ENCODE results near the gene MBNL3.

MBNL3 gene, protein sequence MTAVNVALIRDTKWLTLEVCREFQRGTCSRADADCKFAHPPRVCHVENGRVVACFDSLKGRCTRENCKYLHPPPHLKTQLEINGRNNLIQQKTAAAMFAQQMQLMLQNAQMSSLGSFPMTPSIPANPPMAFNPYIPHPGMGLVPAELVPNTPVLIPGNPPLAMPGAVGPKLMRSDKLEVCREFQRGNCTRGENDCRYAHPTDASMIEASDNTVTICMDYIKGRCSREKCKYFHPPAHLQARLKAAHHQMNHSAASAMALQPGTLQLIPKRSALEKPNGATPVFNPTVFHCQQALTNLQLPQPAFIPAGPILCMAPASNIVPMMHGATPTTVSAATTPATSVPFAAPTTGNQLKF

DNA sequence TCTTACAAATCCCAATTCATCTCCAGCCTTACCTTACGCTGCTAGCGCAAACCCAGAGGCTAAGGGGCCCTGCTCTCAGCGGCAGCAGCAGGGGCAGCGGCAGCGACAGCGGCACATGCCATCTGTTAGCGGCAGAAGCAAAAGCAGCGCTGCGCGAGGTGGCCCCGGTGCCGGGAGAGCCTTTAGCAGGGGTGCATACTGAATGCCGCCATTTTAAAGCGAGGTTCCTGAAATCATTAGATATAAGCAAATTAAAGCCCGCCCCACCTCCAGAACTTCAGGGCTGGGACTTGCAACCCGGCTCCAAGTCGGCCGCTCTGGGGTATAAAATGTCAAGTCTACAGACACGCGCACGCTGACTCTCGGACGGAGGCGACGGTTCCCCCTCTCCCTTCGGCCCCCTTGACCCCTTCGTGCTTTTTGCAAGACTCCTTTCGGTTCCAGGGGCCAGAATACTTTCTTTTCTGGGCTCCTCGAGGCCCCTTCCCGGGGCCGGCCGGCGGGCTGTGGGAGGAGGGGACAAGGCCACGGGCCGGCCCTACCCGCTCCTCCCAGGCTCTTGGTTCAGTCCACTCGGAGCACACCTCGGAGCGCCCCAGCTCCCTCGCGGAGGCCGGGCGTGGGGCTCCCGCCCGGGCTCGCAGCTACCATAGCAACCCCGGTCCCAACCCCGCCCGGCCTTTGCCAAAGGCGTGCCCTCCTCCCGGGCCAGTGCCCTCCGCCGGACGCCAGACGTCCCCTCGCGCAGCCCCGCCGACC lies at the start of gene MBNL3:
Gene MBNL3, minus strand, starts transcription at position 220 of the 759 bp plus-strand sequence. CDS start 49,427 bp downstream, outside the sequence.
- peak; percentile 59 to 73 (median 62) for DNase-seq

DNA sequence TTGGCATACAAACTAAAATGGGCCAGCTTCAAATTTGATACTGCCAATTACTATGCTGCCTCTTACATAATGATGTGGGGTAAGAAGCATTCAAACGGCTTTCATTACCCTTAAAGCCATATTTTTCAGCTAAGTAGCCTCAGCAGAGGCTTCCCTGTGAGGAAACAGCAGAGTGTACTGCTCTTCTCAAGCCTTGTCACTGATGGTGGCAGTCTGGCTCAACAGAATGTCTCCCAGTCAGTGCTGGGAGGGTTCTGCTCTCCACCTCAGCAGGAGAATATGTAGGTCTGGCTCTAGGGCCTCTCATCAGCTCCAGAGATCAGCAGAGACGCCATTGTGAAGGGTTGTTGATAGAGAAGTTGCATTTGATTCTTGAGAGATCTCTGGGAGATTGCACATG lies 44.6 kb upstream of the MBNL3 start:
- no peak for DNase-seq

DNA sequence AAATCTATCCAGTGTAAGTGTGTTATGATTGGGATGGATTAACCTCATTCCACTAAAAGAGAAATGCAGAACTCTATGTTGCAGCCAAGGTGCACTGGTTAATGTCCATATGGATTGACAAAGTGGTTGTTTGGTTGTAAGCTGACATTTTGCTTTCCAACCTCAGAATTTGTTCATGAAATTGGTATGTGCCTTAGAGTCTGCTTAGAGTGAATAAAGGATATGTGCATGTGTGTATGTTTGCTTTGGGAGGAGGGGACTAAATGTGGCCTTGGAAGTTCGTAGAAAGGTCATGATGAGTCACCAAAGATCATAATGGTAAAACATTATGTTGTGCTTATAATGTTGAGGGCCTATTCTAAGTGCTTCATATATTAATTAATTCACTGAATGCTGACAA lies 44.1 kb upstream of the MBNL3 start:
- DNase-seq, result no peak

DNA sequence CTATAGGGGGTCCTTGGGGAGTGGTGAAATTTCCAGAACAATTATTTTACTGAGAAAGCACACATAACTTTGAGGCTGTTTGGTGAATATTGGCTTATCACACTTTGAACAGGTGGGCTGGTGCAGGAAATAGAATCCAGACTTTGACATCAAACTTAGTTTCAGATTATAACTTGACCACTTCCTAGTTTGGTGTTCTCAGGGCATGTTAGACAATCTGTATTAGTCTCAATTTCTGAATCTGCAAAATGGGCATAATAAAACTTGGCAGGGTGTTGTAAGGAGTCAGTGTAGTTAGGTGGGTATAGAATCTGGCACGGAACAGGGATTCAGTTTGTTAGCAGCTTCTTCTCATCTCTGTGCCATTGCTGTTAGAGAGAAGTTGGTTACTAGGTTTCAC lies 43.3 kb upstream of the MBNL3 start:
- DNase-seq, result no peak

DNA sequence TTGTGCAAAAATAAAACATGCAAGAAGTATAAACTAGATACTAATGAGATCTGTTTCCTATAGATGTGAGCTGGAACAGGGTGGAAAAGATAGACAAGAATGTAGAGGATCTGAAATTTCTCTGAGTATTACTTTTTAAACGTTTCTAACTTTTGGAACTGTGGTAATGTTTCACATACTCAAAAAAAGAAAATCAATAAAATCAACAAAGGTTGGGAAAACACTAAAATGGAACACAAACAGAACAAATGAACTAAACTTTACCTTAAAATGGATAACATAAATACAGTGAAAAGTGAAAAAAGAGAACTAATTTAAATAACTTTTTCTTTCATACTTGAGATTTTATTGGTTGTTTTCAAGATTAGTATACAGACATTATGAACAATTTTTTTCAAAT lies 32.0 kb upstream of the MBNL3 start:
- DNase-seq, result no peak

DNA sequence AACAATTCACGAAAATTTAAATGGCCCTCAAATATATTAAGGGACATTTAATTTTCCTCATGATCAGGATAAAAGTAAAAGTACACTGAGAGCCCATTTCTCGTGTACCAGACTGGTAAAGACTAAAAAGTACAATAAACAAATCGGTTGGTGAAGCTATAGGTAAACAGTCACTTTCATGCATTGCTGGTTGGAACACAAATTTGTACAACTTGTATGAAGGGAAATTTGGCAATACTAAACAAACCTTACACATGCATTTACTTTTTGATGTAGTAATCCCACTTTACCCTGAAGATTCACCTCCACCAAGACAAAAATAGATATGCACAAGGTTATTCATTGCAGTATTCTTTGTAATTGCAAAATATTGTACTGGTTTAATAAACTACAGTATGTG lies 31.4 kb upstream of the MBNL3 start:
- DNase-seq, result no peak

DNA sequence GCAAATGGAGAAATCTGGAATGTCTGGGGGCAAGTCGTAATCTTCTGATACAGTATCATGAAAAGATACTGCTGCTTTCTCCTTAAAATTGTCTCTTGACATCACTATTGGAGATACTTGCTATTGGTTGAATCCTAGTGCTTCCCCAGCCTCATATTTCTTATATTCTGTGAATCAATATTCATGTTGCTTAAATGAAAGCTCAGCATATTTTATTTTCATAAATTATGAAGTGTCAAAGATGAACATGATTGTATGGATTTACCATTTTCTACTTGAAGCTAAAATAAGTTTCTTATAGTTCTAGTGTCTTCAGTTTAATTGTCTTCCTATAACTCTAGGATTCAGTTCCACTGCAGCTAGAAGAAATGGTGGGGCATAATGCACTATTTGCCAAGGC lies 29.6 kb upstream of the MBNL3 start:
- DNase-seq, result no peak

DNA sequence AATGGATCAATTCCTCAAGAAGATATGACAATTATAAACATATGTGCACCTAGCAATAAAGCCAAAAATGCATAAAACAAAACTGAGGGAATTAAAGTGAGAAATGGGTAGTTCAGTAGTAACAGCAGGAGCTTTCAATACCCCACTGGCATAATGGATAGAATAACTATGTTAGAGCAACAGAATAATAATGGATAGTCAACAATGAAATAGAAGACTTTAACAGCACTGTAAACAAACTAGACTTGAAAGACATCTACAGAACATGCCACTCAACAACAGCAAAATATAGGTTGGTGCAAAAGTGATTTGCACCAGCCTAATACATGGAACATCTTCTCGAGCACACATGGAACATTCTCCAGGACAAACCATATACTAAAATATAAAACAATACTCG lies 20.0 kb upstream of the MBNL3 start:
- DNase-seq, result no peak

DNA sequence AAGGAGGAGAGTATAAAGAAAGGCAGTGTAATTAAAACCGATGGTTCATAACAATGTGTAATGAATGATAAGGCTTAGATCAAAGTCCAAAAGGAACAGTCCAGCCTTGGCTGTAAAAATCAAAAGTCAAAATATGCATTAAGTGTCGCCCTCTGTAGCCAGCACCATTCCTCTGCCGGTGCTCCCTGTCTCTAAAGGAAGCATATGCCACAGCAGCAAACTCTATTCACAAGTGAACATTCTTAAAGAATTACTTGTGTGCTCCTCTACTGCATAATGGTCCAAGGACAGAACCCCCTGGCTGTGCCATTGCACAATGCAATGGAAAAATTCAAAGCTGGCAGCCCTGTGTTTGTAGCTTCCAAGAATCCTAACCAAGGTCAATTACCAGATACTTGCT lies 16.3 kb upstream of the MBNL3 start:
- no peak for DNase-seq

DNA sequence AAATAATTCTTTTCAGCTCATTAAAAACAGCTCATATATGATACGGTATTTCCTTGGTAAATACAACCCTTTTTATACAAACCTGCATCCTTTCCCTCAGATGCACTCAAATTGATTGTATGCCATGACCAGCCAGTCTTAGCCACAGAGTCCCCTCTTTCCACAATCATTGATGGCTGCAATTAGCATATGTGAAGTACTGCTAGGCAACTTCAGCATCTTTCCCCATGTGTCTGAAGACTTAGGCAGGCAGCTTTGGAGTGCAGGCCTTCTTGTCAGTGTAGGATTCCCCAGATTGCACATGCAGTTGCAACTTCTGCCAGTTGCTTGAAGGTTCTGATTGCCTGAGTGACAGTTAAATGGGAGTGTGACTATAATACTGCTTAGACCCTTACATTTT lies 15.6 kb upstream of the MBNL3 start:
- DNase-seq, result no peak

DNA sequence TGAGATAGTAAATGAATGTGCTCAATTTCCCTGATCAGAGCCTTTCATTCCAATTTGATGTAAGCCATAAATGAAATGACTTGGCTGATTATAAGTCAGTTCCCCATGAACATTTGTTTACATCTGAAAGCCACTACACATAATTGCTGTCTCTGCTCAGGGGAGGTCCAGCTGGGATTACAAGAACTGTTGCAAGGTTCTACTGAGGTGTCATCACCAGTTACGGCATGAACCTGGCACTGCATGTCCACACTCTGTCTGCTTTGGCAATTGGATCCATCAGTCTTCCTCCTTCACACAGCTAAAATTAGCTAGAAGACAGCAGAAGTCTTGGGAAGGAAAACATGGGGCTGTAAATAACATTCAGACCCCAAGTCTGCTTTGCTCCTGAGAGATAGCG lies 12.8 kb upstream of the MBNL3 start:
- no peak for DNase-seq

DNA sequence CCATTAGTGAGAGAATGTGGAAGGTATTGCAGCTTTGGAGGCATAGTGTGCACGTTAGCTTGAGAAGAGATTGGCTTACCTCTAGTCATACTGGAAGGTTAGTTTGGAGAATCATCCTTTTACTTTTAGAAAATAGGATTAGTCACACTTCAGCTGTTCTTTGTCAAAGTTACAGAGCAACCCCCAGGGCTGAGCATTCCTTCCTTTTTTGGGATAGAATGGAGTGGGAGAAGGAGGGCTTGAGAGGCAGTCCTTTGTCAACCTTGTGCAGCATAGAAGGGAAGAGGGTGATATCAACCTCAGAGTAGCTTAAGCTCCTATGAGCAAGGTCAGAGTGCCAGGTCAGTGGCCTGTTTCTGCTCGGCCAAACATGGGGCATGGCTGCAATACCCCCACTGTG lies 8.6 kb upstream of the MBNL3 start:
- DNase-seq, result no peak

DNA sequence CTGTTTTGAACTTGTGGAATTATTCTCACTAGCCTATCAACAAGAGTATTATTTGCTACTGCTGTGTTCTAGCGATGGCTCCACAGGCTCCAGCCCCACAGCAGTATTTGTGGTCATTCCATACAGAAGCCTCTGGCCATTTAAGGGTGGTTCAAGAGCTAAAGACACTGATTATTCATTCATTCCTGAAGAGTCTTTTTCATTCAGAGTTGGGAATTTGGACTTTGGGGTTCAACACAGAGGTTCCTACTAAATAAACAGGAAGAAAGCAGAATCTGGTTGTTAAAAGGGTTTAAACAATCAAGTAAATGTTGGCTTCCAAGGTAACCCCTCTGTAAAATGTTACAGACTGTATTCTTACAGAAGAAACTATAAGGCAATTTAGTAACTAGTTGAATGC lies 4.3 kb upstream of the MBNL3 start:
- DNase-seq, result no peak

DNA sequence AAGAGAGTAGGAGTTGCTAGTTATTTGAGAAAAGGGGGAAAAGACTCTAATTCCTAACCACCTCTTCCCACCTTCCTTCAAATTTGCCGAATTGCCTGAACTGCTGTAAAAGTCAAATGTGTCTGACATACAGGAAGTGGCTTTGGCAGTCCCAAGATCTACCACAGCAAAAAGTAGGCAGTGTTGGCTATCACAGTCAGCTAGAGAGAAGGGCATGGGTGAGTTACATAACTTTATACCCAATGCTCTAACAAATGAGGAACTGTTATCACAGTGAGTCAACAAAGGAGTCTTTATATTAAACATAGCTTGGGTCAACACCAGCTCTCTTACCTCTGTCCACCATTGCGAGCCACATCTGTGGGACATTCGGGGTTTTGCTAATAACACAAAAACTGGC lies 2.4 kb upstream of the MBNL3 start:
- peak in 4 of 6 experiments; percentile 0 to 33 (median 10) for DNase-seq

DNA sequence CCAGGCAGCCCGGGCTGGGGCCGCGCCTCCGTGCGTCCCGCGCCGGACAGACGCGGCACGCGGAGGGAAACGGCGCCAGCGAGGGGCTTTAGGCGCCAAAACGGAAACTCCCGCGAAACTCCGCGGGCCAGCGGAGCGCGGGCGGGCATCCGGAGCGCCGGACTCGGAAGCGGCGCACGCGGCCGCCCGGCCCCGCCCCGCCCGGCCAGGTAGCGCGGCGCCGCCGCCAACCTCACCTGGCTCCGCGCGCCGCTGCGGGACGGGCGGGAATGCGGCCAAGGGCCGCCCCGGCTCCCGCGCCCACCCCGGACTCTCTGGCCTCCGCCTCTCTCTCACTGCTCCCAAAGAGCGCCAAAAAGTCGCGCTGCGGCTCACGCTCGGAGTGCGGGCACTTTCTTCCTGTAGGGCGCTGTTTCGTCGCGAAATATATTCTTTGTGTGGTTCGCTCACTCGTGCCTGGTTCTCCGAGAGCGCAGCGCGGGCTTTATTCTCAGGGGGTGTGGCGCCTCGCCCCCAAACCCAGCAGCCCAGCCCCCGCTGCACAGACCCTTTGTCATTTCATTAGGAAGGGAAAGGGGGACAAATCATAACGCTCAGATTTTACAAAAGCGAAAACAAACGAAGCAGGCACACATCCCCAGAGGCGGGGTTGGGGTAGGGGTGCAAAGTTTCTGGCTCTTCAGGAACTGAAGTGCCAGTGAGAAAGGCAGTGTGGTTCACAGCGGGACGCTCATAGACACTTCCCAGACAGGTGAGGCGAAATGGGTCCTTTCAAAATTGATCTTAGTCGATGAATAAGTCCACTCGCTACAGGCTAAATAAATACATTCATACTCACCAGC lies 961 bp upstream of the MBNL3 start:
- peak; percentile 16 to 59 (median 32) for DNase-seq

DNA sequence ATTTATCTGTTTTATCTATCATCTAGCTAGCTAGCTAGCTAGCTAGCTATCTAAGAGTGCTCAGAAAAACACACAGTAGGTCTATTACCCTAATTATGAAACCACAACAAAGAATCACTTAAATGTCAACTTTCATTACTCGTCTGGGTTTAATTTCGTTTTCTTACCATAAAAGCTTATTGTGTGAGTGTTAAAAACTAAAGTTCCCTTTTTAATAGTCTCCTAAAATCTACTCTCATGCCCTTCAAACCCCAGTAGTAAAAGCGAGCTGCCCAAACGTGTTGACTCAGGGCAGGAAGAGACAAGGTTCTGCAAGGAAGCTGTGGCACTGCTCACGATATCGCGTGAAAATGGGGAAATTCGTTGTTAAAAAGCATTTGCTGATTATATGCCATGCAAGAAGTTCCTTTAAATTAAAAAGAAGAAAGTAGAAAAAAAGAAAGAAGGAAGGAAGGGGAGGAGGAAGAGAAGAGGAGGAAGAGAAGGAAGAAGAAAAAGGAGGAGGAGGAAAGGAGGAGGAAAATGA lies 595 bp downstream of the MBNL3 start:
- DNase-seq, result peak in 2 of 6 experiments; percentile 36 to 41

DNA sequence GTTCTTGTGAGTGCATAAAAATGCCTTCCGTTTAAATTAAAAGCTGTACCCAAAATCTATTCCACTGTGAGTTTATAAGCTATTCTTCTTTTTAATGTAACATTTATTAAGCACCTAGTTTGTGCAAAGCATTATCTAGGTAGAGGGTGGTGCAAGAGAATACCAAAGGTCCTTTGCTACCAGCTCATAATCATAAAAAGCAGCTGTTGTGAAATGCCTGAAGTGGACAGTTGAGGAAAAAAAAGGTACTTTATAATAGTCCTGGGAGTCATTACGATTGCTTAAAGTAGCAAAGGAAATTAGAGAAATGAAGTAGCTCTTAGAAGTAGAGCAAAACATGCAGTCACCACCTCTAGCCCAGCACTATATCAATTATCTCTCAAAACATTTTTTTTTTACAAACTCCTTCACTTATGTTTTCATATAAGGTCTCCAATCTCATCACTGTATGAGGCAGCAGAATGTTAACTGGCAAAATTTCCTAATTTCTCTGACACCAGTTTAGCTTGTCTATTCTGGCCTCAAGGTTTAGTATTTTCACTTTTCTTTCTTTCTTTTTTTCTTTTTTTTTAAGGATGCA lies 2.1 kb downstream of the MBNL3 start:
- no peak for DNase-seq

DNA sequence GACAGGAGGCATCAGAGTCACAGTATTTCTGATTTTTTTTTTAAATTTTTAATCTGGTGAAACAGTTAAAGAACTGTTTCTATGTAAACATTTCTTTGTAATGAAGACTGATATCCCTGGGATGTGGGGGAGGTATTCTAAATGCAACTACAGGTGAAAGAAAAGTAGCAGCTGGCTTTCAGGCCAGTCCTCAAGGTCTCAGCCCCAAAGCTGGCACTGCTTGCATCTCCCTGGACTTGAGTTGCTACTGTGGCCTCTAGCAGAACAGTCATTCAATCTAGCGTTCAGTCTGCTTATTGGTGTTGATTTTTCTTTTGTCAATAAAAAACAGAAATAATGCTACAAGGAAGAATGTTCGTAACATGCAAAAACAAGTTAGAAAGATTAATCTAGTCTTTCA lies 4.9 kb downstream of the MBNL3 start:
- DNase-seq, result no peak

DNA sequence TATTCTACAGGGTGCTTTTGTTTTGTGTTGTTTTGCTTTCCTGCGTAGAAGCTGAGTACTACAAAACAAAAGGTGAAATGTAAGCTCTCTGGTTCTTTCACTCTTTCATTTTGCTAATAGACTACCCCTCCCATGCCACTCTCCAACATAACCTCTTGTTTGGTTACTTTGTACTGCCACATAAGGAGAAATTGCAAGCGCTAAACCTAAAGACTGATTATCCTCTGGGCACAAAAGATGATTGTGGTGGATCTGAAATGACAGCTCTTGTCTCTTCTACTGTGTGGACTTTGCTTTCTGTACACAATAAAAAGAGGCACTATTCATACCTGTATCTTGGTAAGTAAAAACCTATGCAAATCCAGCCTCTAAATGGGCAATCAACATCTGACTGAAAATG lies 5.3 kb downstream of the MBNL3 start:
- no peak for DNase-seq

DNA sequence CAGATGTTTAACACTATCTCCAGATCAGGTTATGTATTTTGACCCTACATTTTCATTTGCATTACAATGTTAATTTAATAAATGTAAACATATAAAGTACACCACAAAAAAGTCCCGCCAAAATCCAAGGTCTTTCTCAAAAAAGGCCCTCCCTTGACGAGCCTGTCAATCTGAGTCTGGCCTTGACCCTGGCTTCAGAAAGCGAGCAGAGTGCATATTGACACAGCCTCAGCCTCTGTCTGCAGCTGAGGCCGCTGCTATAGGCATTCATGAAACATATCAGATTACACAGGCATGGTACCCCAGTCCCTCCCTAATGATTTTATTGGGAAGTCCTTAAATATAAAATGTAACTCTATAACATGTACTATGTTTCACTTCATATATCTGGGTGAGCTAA lies 6.2 kb downstream of the MBNL3 start:
- no peak for DNase-seq

DNA sequence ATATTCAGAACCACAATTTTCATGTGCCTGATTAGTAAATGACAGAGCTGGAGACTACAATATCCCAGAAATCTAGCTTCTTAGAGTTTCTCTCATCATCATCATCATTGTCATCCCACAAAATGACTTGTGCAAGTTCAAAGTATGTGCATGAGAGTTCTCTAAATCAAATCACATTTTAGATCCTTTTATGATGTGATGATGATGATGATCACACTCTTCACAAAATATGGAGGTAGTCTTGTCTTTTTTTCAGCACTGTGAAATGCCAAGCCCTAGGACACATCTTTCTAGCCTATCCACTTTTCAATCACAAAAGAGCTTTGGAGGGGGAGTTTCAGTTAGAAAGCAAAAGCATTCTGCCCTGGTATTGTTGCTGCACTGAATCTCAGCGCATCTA lies 7.4 kb downstream of the MBNL3 start:
- DNase-seq, result no peak

DNA sequence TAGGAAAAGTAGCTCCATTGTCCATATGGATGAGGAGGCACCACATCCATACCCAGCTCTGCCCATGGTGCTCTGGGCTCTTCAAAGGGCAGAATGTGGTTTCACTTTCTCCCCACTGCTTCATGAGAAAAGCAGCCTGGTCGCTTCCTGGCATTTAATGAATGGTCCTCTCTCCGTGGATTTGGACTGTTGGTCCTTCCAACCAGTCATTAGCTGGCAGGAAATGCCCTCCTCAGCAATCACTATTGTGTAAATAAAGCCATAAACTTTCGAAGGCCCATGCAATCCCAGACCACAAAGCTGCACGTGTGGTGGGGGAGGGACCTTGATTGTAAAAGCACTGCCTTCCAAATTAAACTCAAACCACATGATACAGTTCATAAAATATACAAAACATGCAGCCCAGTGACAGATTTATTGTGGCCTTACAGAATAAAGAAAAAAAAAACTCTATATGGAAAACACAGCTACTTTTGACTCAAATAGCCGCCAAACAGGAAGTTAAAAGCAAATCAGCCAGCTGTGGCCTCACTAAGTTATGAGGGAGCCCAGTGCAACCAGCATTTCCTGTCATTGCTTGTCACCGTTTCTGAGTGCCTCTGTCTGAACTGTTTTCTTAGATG lies 8.1 kb downstream of the MBNL3 start:
- peak; percentile 1 to 40 (median 18) for DNase-seq
